Ascending aorta (tissue), 2 donors: ENCODE results near the gene MAP1LC3B2. TPM values are rescaled to one million over a fixed set of nuclear protein-coding genes. Genes with fewer than 3 reads are reported as not detected.

Experiments used
- DNase-seq, 2 donors: peaks; one replicate each; pipeline ENCODE4 v3.0.0-alpha.2; 2019; ENCODE audit warnings: low spot score in 2 of 2
- H3K27ac ChIP-seq, 2 donors: fragments of 200-600 bp; sonication (generic); one replicate each; pipeline ENCODE4 v1.5.1; 2016 to 2017; ENCODE audit warnings: mild to moderate bottlenecking in 1 of 2
- H3K27me3 ChIP-seq: fragments of 200-600 bp; sonication (generic); one replicate; pipeline ENCODE4 v1.5.1; 2017
- H3K36me3 ChIP-seq, 2 donors: fragments of 200-600 bp; sonication (generic); one replicate each; pipeline ENCODE4 v1.5.1; 2016
- H3K4me1 ChIP-seq, 2 donors: fragments of 200-600 bp; sonication (generic); one replicate each; pipeline ENCODE4 v1.5.1; 2016 to 2017; ENCODE audit warnings: mild to moderate bottlenecking in 1 of 2
- H3K4me3 ChIP-seq, 2 donors: fragments of 200-600 bp; sonication (generic); one replicate each; pipeline ENCODE4 v1.5.1; 2016 to 2017; ENCODE audit warnings: mild to moderate bottlenecking in 1 of 2
- H3K9me3 ChIP-seq, 2 donors: fragments of 200-600 bp; sonication (generic); one replicate each; pipeline ENCODE4 v1.5.1; 2016
- CTCF ChIP-seq, 3 experiments: fragments of 200-600 bp in 2 of 3; fragments of 450-650 bp in 1 of 3; sonication (generic) in 2 of 3; IDR thresholded peaks; one replicate each; pipeline ENCODE4 v1.5.1; 2016 to 2019; ENCODE audit warnings: antibody characterized with exemption in 3 of 3, mild to moderate bottlenecking in 1 of 3, moderate library complexity in 1 of 3
- intact Hi-C: fragments of 100-400 bp; cut with DNase I; formaldehyde crosslinking; loops from one replicate; pipeline ENCODE4 v1.15.1; 2023
- total RNA-seq: library from RNA; depleted of rRNA; stranded (reverse); fragments of >200 nt; gene quantifications from one replicate; pipeline ENCODE4 v1.1.0, GENCODE V29; 2016

Gene MAP1LC3B2
- total RNA-seq, 1 donor from 2014 or later: not detected

DNA sequence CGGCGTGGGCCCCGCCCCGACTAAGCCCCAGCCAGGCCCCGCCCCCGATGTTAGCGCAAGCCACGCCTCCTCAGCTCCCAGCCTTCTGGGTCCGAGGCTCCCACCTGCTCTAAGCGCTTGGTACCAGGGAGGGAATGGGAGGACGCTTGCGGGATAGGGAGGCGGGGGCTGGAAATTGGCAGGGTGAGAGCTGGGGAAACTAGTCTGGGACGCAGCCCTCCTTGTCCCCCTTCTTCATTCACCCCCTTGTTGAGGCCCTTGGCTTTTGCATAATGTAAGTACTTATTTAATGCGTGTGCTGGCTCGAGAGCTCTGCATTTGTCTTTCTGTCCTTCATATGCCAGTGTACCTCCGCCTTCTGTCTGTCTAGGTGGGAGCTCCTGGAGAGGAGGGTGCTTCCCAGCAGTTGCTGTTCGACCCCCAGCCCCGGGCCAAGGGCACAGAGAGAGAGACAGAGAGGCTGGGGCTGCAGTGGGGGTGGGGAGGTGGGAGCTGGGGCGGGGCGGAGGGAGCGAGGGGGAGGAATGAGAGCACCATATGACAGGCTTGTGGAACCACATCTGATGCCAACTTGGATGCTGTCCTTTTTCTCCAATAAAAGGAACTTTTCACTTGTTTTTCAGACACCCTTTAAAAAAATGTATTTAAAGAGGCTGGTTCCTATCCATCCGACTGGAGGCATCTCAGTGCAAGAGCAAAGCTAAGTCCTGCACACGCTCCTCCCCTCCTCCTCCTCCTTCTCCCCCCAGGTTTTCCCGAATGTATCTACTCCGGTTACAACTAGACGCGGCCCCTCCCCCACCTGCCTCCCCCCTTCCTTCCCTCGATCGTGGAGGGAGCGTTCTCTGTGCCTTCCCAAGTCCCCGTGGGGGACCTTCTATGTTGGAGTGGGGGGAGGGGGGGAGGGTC is 25.6 kb upstream of the MAP1LC3B2 start:
- peaks cover 3 to 16% of the 10 kb centered on the region in 2 donors for H3K4me1 ChIP-seq
- intact Hi-C loops: loop anchor here (2.0 kb wide), 3 partner anchors 65 to 257 kb away; partner anchors contain the start of gene MED13L
- DNase-seq: peak; percentile 30 to 85

DNA sequence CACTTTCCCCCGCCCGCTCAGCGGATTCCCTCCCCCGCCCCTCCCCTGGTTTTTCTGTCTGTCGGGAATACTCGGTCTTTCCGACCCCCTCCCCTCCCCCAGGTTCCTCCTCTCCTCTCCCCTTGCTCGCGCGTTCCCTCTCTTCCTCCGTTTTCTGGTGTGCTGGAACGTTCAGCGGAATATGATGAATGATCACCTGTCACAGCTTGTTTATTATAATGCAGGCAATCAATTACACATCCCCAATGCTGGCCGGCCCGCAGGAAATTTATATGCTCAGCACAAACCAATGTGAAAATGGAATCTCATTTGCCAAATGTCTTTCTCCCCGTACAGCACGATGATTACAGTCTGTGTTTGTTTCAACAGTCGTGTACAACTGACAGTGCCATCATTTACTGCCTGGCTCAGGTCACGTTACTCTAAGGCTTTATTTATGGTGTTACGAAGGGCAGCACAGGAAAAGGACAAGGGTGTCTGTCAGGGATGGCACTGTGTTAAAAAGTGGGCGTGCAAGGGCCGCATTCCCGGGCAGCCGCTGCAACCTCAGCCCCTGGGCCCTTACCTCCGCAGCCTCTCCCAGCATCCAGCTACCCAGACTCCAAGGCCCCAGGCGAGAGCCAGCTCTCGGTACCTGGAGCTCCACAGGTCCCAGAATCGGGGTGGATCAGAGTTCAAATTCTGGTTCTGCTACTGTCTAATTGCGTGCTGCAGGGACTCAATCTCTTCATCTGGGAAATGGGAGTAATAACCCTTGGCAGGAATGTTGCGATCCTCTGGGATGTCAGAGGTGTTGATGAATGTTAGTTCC is 24.7 kb upstream of the MAP1LC3B2 start:
- H3K4me3 ChIP-seq: peak overlapping the region; percentile 61 to 84
- no peaks in the 10 kb centered on the region for H3K27me3 ChIP-seq
- no peak for DNase-seq
- H3K36me3 ChIP-seq: no peaks in the 10 kb centered on the region
- no peaks in the 10 kb centered on the region for H3K9me3 ChIP-seq
- TF ChIP-seq CTCF (IDR thresholded peaks at IDR 0.05): no peak
- intact Hi-C loops: loop anchor here (2.0 kb wide), 3 partner anchors 64 to 258 kb away; partner anchors contain the start of gene MED13L
- peaks cover 3 to 15% of the 10 kb centered on the region in 2 donors for H3K4me1 ChIP-seq
- H3K27ac ChIP-seq: peak overlapping the region; percentile 62 to 67

More for the DNA sequence above, 25.6 kb upstream of the MAP1LC3B2 start:
- H3K27me3 ChIP-seq: no peaks in the 10 kb centered on the region
- H3K27ac ChIP-seq: peak overlapping the region; percentile 62 to 67
- no peaks in the 10 kb centered on the region for H3K9me3 ChIP-seq
- no peak for TF ChIP-seq CTCF (IDR thresholded peaks at IDR 0.05)
- H3K36me3 ChIP-seq: no peaks in the 10 kb centered on the region
- H3K4me3 ChIP-seq: peak overlapping the region; percentile 61 to 84

- intact Hi-C loops: loop anchor here (2.0 kb wide), 3 partner anchors 64 to 258 kb away; partner anchors contain the start of gene MED13L
Observed at GRCh38 chr12:116535241-116535640, 23.9 kb upstream of the MAP1LC3B2 start.

DNA sequence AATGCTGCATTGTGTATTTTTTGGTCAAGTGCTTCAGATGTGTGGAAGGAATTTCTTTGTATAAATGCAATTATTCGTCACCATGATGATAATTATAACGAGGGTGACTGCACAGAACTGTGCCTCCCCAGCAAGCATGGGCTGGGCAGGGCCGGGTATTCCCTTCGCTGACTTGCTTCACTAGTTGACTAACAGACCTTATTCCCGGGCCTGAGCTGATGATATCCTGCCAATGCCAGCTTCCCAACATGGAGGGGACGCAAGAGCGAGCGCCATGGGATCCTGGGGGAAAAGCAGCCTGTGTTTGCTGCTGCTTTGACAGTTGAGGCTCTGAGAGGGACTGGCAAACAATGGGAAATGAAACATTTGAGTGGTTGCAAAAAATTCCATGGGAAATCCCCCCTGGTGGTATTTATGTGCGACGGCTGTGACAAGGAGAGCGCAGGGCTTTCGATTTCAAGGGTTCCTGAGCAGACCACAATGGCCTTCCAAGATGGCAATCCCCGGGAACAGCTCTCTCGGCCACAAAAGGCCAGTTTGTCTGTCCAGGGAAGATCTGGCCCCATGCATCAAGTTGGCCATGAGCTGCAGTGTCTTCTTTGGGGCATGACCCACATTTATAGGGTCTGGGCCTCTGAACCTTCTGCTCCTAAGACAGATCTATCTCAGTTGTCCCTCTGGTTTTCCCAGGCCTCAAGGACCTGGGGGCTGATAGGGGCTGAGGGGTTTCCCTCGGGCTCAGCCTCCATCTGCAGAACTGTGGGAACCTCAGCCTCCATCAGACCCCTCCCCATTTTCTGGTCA is 21.9 kb upstream of the MAP1LC3B2 start:
- H3K4me1 ChIP-seq: peaks cover 3 to 17% of the 10 kb centered on the region in 2 donors
- DNase-seq: no peak
- no peak for TF ChIP-seq CTCF (IDR thresholded peaks at IDR 0.05)
- intact Hi-C loops: no loop called here
- no peaks in the 10 kb centered on the region for H3K36me3 ChIP-seq
- peak overlapping the region; percentile 3 to 4 for H3K27ac ChIP-seq
- H3K9me3 ChIP-seq: no peaks in the 10 kb centered on the region
- H3K27me3 ChIP-seq: no peaks in the 10 kb centered on the region
- H3K4me3 ChIP-seq: no peak overlapping the region

More at GRCh38 chr12:116535241-116535640, 23.9 kb upstream of the MAP1LC3B2 start:
- Histone ChIP-seq H3K4me3 (peak overlapping the region; percentile 61 to 84), H3K27ac (peak overlapping the region; percentile 62 to 67), H3K36me3 (no peaks in the 10 kb centered on the region), H3K9me3 (no peaks in the 10 kb centered on the region), H3K27me3 (no peaks in the 10 kb centered on the region), H3K4me1 (peaks cover 3 to 16% of the 10 kb centered on the region in 2 donors)
- no peak for DNase-seq
- no peak for TF ChIP-seq CTCF (IDR thresholded peaks at IDR 0.05)

- Histone ChIP-seq H3K9me3 (no peaks in the 10 kb centered on the region), H3K36me3 (no peaks in the 10 kb centered on the region), H3K4me3 (no peak overlapping the region), H3K27me3 (no peaks in the 10 kb centered on the region), H3K4me1 (peaks cover 3 to 15% of the 10 kb centered on the region in 2 donors), H3K27ac (no peak overlapping the region)
- intact Hi-C loops: no loop called here
- TF ChIP-seq CTCF (IDR thresholded peaks at IDR 0.05): no peak
- no peak for DNase-seq
Observed at GRCh38 chr12:116538076-116538591, 21.0 kb upstream of the MAP1LC3B2 start.
